KMS-11 (cell line): ENCODE data around the gene SESTD1.

Experiments used
- H2AFZ ChIP-seq: fragments of 200-600 bp; sonication (generic); 2 replicates; pipeline ENCODE4 v1.6.1; 2016; ENCODE audit warnings: antibody characterized with exemption, mixed run types, low read depth
- H3K27ac ChIP-seq: fragments of 200-600 bp; sonication (generic); 2 replicates; pipeline ENCODE4 v1.6.1; 2016; ENCODE audit warnings: mild to moderate bottlenecking, mixed run types
- H3K27me3 ChIP-seq: fragments of 200-600 bp; sonication (generic); 2 replicates; pipeline ENCODE4 v1.6.1; 2017; ENCODE audit warnings: mild to moderate bottlenecking, low read depth, mixed run types, moderate library complexity; ENCODE audit not compliant: insufficient read depth
- H3K36me3 ChIP-seq: fragments of 200-600 bp; sonication (generic); 2 replicates; pipeline ENCODE4 v1.6.1; 2017; ENCODE audit warnings: mild to moderate bottlenecking, mixed run types; ENCODE audit not compliant: insufficient read depth
- H3K4me1 ChIP-seq: fragments of 200-600 bp; sonication (generic); 2 replicates; pipeline ENCODE4 v1.6.1; 2016; ENCODE audit warnings: mild to moderate bottlenecking, low read depth, mixed run types; ENCODE audit not compliant: poor library complexity, severe bottlenecking
- H3K4me2 ChIP-seq: fragments of 200-600 bp; sonication (generic); 2 replicates; pipeline ENCODE4 v1.7.0; 2016; ENCODE audit warnings: mild to moderate bottlenecking, mixed run types
- H3K4me3 ChIP-seq: fragments of 200-600 bp; sonication (generic); IDR thresholded peaks from 2 replicates; pipeline ENCODE4 v1.6.1; 2017; ENCODE audit warnings: low read depth, low read length, mixed read lengths; ENCODE audit not compliant: insufficient read depth
- H3K79me2 ChIP-seq: fragments of 200-600 bp; sonication (generic); 2 replicates; pipeline ENCODE4 v1.6.1; 2016; ENCODE audit warnings: low read depth, mixed run types; ENCODE audit not compliant: insufficient read depth
- H3K9ac ChIP-seq: fragments of 200-600 bp; sonication (generic); 2 replicates; pipeline ENCODE4 v1.6.1; 2016; ENCODE audit warnings: mild to moderate bottlenecking, mixed run types
- H4K20me1 ChIP-seq: fragments of 200-600 bp; sonication (generic); 2 replicates; pipeline ENCODE4 v1.6.1; 2016; ENCODE audit warnings: mild to moderate bottlenecking, mixed run types; ENCODE audit not compliant: insufficient read depth
- TF ChIP-seq, protein P1 (sequence below): fragments of 200-600 bp; sonication (generic); conservative IDR thresholded peaks from 2 replicates; pipeline ENCODE4 v1.6.1; 2017; ENCODE audit warnings: low read depth, mild to moderate bottlenecking, antibody characterized with exemption, low read length, moderate library complexity, mixed read lengths

Gene SESTD1

DNA sequence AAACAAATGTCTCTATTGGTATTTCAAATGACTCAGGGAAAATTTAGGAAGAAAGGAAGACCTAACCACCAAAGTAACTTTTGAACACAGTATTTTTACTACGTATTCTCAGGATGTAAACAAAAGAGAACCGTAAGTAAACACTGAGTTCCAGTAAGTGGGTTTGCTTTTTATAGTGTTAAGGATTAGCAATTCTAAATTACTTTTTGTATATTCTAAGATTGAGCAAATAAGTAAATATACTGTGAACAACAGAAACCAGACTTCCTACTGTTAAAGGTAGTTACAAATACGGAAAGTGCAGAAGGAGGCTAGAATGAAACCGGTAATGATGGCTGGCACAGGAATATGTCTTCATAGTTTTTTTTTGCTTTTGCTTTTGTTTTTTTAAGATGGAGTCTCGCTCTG is 31.5 kb downstream of the SESTD1 start:
- H3K27me3 ChIP-seq, result no peaks in the 10 kb centered on the region
- H4K20me1 ChIP-seq, result no peaks in the 10 kb centered on the region
- no peak overlapping the region for H3K9ac ChIP-seq
- no peak overlapping the region for H2AFZ ChIP-seq
- no peaks in the 10 kb centered on the region for H3K36me3 ChIP-seq
- H3K27ac ChIP-seq, result no peak overlapping the region
- TF ChIP-seq, protein P1, sequence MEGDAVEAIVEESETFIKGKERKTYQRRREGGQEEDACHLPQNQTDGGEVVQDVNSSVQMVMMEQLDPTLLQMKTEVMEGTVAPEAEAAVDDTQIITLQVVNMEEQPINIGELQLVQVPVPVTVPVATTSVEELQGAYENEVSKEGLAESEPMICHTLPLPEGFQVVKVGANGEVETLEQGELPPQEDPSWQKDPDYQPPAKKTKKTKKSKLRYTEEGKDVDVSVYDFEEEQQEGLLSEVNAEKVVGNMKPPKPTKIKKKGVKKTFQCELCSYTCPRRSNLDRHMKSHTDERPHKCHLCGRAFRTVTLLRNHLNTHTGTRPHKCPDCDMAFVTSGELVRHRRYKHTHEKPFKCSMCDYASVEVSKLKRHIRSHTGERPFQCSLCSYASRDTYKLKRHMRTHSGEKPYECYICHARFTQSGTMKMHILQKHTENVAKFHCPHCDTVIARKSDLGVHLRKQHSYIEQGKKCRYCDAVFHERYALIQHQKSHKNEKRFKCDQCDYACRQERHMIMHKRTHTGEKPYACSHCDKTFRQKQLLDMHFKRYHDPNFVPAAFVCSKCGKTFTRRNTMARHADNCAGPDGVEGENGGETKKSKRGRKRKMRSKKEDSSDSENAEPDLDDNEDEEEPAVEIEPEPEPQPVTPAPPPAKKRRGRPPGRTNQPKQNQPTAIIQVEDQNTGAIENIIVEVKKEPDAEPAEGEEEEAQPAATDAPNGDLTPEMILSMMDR, result no peak
- H3K4me2 ChIP-seq, result no peak overlapping the region
- peaks cover 7% of the 10 kb centered on the region for H3K4me1 ChIP-seq
- H3K79me2 ChIP-seq, result no peaks in the 10 kb centered on the region
- H3K4me3 ChIP-seq, result no peak overlapping the region

DNA sequence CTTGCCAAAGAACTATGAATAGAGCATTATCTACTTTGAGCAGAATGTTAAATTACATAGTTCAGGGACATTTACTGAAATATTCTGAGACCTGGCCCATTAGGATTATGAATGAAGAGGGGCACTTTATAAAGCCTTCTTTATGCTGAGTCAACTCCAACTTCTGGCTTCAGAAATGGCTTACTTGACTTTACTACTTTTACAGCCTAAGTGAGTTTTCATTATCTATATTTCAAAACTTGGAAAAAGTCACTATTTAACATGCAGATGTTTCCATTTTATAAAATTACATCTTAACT is 37.7 kb downstream of the SESTD1 start:
- no peaks in the 10 kb centered on the region for H3K4me1 ChIP-seq
- no peak overlapping the region for H3K9ac ChIP-seq
- no peak overlapping the region for H2AFZ ChIP-seq
- TF ChIP-seq, protein P1, result no peak
- no peaks in the 10 kb centered on the region for H4K20me1 ChIP-seq
- H3K4me3 ChIP-seq, result no peak overlapping the region
- no peaks in the 10 kb centered on the region for H3K27me3 ChIP-seq
- H3K4me2 ChIP-seq, result no peak overlapping the region
- H3K36me3 ChIP-seq, result no peaks in the 10 kb centered on the region
- no peak overlapping the region for H3K27ac ChIP-seq
- H3K79me2 ChIP-seq, result no peaks in the 10 kb centered on the region

DNA sequence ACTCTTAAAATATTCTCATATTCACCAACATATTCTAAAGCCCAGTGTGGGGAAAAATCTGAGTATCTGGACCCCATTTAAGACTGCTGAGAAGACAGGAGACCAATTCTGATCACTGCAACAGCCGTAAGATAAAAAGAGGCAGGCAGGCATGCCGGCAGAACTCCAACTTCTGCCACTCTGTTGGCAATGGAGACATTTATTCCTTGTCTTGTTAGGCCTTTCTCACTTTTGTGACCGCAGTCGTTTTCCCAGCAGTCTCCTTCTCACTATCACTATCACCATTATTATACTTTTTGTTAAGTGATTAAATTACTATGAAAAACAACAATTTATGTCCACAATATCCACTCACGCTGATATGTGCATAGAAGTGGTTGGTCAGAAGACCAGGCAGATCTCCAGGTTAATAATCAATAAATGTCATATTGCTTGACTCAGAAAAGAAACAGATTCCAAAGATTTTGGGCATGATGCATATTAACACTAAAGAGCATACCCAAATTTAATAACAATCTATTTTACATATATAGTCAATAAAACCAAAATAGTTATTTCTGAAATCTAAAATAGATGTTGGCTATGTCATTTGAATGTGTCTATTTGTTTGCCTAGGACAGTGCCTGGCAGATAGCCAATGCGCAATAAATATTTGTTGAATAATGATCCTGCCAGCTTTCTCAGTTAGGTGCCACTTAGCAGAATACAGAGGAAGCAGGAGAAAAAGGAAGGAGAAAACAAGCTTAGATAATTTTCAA is 38.2 kb downstream of the SESTD1 start:
- Histone ChIP-seq H3K27me3 (no peaks in the 10 kb centered on the region), H3K27ac (no peak overlapping the region), H3K4me3 (no peak overlapping the region), H2AFZ (no peak overlapping the region), H3K36me3 (no peaks in the 10 kb centered on the region), H4K20me1 (no peaks in the 10 kb centered on the region), H3K4me1 (no peaks in the 10 kb centered on the region), H3K9ac (no peak overlapping the region), H3K4me2 (no peak overlapping the region), H3K79me2 (no peaks in the 10 kb centered on the region)
- TF ChIP-seq, protein P1, result no peak

DNA sequence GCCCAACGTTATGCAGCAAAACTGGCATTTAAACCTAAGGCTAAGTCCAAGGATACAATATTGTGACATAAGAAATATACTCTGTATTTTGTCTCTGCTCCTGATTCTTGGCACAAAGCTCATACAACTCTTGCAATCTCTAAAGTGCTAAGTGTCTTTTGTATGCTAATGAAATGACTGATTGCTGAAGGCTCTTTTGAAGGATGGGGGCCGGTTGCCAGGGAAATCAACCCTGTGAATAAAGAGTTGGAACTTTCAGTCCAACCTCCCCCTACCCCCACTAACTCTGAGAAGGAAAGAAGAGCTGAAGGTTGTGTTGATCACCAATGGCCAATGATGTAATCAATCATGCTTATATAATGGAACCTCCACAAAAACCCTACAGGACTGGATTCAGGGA is 40.3 kb downstream of the SESTD1 start:
- H3K36me3 ChIP-seq, result no peaks in the 10 kb centered on the region
- no peak overlapping the region for H3K27ac ChIP-seq
- no peak overlapping the region for H3K4me3 ChIP-seq
- H2AFZ ChIP-seq, result no peak overlapping the region
- TF ChIP-seq, protein P1, result no peak
- H3K9ac ChIP-seq, result no peak overlapping the region
- no peak overlapping the region for H3K4me2 ChIP-seq
- no peaks in the 10 kb centered on the region for H4K20me1 ChIP-seq
- H3K27me3 ChIP-seq, result no peaks in the 10 kb centered on the region
- no peaks in the 10 kb centered on the region for H3K4me1 ChIP-seq
- H3K79me2 ChIP-seq, result no peaks in the 10 kb centered on the region
